NCI-H1930 (cell line): ENCODE measurements around the gene RPL12.

Source experiments
- DNase-seq, 2 experiments: peaks; one replicate each; lab custom pipeline; 2025; lab: John Stamatoyannopoulos, UW

RPL12 gene

DNA sequence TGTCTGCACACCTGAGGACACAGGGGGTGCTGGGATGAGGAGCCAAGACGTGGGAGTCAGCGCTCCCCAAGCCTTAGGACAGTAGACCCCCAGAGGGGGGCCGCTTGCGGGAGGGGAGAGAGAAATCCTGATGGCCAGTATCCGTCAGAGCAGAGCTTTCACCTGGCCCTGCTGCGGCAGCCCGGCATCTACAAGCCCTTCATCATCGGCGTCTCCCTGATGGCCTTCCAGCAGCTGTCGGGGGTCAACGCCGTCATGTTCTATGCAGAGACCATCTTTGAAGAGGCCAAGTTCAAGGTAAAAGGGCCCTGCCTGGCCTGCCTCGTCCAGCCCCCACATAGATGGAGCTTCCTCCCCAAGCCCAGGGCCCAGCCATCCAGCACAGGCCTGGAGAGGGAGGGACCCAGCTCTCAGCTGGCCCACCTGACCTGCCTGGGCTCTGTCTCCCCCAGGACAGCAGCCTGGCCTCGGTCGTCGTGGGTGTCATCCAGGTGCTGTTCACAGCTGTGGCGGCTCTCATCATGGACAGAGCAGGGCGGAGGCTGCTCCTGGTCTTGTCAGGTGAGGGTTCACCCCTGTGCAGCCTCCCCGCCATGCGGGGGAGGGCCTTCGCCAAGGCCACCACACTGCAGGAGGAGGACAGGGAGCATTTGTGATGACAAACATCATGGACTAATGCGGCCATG lies 47.6 kb downstream of the RPL12 start:
- no peak for DNase-seq

- no peak for DNase-seq
Measured at GRCh38 chr9:127402401-127403090, 48.7 kb downstream of the RPL12 start.

GRCh38 chr9:127399736-127400269 lies 51.4 kb downstream of the RPL12 start:
- no peak for DNase-seq

GRCh38 chr9:127398715-127399400 lies 52.3 kb downstream of the RPL12 start:
- DNase-seq = no peak

DNA sequence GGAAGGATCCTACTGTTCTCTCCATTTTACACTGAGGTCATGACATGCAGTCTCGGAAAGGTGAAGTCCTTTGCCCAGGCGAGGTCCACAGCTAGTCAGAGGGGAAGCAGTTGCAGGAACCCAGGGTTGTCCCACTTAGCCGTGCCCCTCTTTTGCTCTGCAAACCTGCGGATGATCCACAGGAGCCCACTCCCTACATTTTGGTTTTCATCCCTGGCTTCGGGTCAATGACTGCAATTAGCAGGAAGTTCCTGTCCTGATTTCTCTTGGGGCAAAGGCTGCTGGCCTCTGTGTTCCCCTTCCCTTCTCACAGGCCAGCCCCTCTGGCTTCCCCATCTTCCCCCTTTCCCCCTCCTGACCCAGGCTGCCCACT lies 52.9 kb downstream of the RPL12 start:
- no peak for DNase-seq
